ENCODE results near the gene CRYGS.
"Not testable (repeated sequence)": the region's sequence is repeated elsewhere in the genome, so short reads cannot be mapped to it uniquely, and the experiment has no call there.

CRYGS gene

DNA sequence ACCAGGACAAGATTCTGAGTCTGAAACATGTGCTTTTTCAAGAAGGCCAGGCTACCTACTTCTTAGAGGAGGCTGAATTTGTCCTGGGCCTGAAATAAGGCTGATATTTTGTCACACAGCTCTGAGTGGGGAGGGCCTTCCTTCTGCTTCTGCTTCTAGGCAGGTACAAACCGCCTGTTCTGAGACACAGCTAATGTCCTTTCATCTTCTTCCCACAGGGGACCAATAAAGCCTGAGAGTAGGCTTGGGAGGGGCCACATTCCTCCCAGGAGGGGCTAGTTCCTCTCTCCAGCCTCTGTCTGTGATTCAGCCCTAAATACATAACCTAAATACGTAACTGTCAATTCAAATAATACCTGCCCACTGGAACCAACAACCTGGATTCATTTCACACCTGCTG lies 34.8 kb downstream of the CRYGS start:
- no peaks in the 10 kb centered on the region for H3K9me3 ChIP-seq (replicated peaks in 1 of 11)
- H3K4me2 ChIP-seq = peak overlapping the region in 7 of 11 experiments; percentile 2 to 48 (median 28); a peak in 9 of 22 replicates
- no peak overlapping the region for H3K27ac ChIP-seq
- H3K36me3 ChIP-seq = no peaks in the 10 kb centered on the region
- no peak overlapping the region for H3K9ac ChIP-seq
- no peak for TF ChIP-seq Cebpa-rat (IDR thresholded peaks at IDR 0.05)
- H4K20me1 ChIP-seq = no peaks in the 10 kb centered on the region
- H3K4me1 ChIP-seq = peaks cover 0 to 14% (median 7%) of the 10 kb centered on the region in 10 experiments; a peak in 13 of 20 replicates
- H3K27me3 ChIP-seq = no peaks in the 10 kb centered on the region
- no peak overlapping the region for H3K4me3 ChIP-seq

DNA sequence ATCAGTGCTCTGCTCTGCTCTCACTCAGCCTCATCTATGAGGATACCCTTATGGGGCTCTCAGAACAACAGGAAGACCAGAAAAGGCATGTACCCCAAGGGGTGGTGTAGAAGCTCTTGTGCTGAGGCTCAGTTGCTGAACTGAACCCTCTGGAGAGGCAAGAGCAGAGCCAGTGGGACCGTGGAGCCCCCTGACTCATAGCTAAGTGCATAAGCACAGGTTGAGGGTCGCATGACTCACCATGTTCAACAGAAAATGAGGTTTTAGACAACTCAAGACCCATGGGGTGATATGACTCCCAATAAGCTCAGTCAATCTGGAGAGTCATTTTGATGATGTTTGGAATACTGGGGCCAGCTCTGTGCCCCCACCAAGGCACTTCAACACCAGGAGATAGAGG lies 37.3 kb downstream of the CRYGS start:
- Histone ChIP-seq H3K36me3 (no peaks in the 10 kb centered on the region), H3K27ac (no peak overlapping the region), H3K4me2 (no peak overlapping the region), H3K27me3 (no peaks in the 10 kb centered on the region), H3K9ac (no peak overlapping the region), H3K4me1 (peaks cover 0 to 17% (median 6%) of the 10 kb centered on the region in 10 experiments; a peak in 11 of 20 replicates), H3K9me3 (replicated peaks in 1 of 11) (no peaks in the 10 kb centered on the region), H4K20me1 (no peaks in the 10 kb centered on the region), H3K4me3 (no peak overlapping the region)
- no peak for TF ChIP-seq Cebpa-rat (IDR thresholded peaks at IDR 0.05)

DNA sequence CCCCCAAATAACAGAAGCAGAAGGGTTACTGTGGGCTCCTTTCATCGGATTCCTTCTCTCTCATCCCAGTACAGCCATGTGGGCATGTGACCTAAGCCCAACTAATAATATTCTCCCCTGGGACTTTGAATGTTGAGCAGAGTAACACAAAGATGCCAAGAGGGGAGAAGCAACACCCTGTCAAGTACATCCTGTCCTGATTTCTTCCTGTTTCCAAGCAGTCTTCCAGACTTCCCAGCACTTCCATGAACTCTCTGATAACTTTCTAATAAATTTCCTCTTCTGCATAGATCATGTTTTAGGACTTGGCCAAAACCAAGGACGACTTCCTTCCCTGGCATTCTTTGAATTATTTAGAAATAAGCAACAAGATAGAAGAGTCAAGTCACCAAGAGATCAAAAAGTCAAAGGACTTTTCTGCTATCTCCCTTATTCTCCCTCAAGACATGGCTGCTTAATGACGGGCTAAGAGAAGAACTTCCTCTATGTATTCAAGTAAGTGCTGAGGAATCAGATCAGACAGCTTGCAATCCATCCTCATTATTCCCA lies 37.9 kb downstream of the CRYGS start:
- Histone ChIP-seq H3K36me3 (no peaks in the 10 kb centered on the region), H3K4me2 (no peak overlapping the region), H3K9ac (no peak overlapping the region), H3K4me1 (peaks cover 0 to 17% (median 6%) of the 10 kb centered on the region in 10 experiments; a peak in 11 of 20 replicates), H3K9me3 (replicated peaks in 1 of 11) (peaks cover 0 to 4% (median 0%) of the 10 kb centered on the region in 11 experiments; a peak in 2 of 22 replicates), H3K27me3 (no peaks in the 10 kb centered on the region), H3K4me3 (no peak overlapping the region), H3K27ac (no peak overlapping the region), H4K20me1 (no peaks in the 10 kb centered on the region)
- TF ChIP-seq Cebpa-rat (IDR thresholded peaks at IDR 0.05) = no peak

DNA sequence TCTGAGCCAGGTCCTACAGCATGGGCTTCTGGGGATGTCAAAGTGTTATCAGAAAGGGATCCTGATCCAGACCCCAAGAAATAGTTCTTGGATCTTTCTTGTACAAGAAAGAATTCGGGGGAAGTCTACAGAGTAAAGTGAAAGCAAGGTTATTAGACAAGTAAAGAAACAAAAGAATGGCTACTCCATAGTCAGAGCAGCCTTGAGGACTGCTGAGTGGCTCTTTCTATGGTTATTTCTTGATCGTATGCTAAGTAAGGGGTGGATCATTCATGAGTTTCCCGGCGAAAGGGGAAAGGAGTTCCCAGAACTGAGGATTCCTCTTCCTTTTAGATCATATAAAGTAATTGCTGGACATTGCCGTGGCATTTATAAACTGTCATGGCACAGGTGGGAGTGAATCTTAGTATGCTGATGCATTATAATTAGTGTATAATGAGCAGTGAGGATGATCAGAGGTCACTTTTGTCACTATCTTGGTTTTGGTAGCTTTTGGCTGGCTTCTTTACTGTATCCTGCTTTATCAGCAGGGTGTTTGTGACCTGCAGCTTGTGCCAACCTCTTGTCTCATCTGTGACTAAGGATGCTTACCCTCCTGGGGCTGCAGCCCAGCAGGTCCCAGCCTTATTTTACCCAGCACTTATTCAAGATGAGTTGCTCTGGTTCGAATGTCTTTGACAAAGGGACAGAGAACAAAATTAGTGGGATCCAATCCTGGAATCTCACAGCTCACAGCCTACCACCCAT lies 41.0 kb downstream of the CRYGS start:
- H3K9me3 ChIP-seq (replicated peaks in 1 of 11) = peaks cover 5 to 18% (median 11%) of the 10 kb centered on the region in 11 experiments; a peak in 18 of 22 replicates
- H4K20me1 ChIP-seq = no peaks in the 10 kb centered on the region
- no peak overlapping the region for H3K4me3 ChIP-seq
- H3K27me3 ChIP-seq = no peaks in the 10 kb centered on the region
- 0 out of 20 replicates have a peak, but pooled peaks cover 0 to 5% (median 0%) of the 10 kb centered on the region in 10 experiments for H3K4me1 ChIP-seq
- no peak for TF ChIP-seq Cebpa-rat (IDR thresholded peaks at IDR 0.05)
- H3K36me3 ChIP-seq = no peaks in the 10 kb centered on the region
- H3K27ac ChIP-seq = no peak overlapping the region
- H3K4me2 ChIP-seq = peak overlapping the region in 4 of 11 experiments; percentile 0 to 32 (median 16); a peak in 5 of 22 replicates
- no peak overlapping the region for H3K9ac ChIP-seq

DNA sequence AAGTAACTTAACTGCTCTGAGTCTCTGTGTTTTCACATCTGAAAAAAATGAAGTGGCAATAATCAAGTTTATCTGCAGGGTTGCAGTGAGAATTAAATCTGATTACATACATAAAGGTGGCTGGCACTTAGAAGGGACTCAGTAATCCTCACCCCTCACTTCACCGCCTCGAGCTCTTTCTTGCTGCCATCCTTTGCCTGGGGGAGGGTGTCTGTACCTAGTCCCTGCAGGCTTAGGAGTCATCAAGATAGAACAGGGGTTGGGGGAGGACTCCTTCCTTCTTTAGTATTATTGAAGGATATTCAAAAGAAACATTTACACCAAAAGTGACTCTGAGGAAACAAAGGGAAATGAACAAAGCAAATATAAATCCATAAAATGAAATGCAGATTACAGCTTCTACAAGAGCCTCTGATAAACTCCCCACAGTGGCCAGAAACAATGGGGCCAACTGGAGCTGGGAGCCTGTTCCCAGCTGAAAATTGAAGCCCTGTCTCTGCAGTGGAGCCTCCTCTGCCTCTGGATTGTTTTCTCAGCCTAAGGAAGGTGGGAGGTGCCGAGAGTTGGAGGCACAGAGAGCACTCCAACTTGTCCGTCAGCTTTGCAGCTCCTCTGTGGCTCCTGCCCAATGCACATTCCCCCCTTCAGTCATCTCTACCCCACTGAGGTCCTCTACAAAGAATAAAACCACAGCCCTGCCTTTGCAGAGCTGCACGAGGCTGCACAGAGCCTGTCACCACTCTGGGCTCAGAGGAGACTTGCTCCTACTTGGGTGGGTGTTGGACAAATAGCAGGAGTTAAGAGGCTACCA lies 41.8 kb downstream of the CRYGS start:
- H3K9me3 ChIP-seq (replicated peaks in 1 of 11) = peaks cover 5 to 24% (median 16%) of the 10 kb centered on the region in 11 experiments; a peak in 18 of 22 replicates
- TF ChIP-seq Cebpa-rat (IDR thresholded peaks at IDR 0.05) = no peak
- H3K27me3 ChIP-seq = no peaks in the 10 kb centered on the region
- peak overlapping the region in 4 of 11 experiments; percentile 0 to 32 (median 16); a peak in 5 of 22 replicates for H3K4me2 ChIP-seq
- no peak overlapping the region for H3K27ac ChIP-seq
- no peaks in the 10 kb centered on the region for H4K20me1 ChIP-seq
- H3K9ac ChIP-seq = no peak overlapping the region
- no peaks in the 10 kb centered on the region for H3K36me3 ChIP-seq
- H3K4me3 ChIP-seq = no peak overlapping the region
- 0 out of 20 replicates have a peak, but pooled peaks cover 0 to 5% (median 0%) of the 10 kb centered on the region in 10 experiments for H3K4me1 ChIP-seq

DNA sequence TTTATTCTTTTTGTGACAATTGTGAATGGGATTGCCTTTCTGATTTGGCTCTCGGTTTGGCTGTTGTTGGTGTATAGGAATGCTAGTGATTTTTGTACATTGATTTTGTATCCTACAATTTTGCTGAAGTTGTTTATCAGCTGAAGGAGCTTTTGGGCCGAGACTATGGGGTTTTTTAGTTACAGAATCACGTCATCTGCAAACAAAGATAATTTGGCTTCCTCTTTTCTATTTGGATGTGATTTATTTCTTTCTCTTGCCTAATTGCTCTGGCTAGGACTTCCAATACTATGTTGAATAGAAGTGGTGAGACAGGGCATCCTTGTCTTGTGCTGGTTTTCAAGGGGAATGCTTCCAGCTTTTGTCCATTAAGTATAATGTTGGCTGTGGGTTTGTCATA lies 44.2 kb downstream of the CRYGS start:
- H4K20me1 ChIP-seq, H3K4me1 ChIP-seq, H3K27ac ChIP-seq, H3K4me3 ChIP-seq, H3K9ac ChIP-seq, H3K36me3 ChIP-seq, H3K4me2 ChIP-seq, H3K27me3 ChIP-seq: not testable (repeated sequence)
- H3K9me3 ChIP-seq (replicated peaks in 1 of 11) = peaks cover 5 to 24% (median 16%) of the 10 kb centered on the region in 11 experiments; a peak in 18 of 22 replicates

DNA sequence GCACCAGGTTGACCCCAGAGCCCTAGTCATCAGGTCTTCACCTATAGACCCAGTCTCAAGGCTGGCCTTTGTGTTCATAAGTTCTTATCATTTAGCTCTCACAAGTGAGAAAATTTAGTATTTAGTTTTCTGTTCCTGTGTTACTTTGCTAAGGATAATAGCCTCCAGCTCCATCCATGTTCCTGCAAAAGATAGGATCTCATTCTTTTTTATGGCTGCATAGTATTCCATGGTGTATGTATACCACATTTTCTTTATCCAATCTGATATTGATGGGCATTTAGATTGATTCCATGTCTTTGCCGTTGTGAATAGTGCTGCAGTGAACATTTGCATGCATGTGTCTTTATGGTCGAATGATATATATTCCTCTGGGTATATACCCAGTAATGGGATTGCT lies 46.2 kb downstream of the CRYGS start:
- H3K36me3 ChIP-seq, H3K4me2 ChIP-seq: not testable (repeated sequence)

DNA sequence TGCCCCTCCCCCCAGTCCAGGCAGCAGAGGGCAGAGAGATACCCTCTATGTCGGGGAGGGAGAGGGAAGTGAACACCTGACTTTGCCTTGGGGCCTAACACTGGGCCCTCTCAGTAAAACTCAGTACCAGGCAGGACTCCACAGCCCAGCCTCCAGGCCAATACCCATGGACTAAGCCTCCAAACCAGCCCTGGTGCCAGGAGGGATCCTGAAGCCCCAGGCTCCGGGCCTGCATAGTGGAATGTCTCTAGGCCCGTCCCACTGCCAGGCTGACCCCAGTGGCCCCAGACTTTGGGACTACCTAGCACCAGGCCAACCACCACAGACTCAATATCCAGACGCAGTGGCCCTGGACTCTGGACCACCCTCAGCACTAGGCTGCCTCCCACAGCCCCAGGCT lies 46.6 kb downstream of the CRYGS start:
- no peak for TF ChIP-seq Cebpa-rat (IDR thresholded peaks at IDR 0.05)
- peaks cover 5 to 24% (median 16%) of the 10 kb centered on the region in 11 experiments; a peak in 18 of 22 replicates for H3K9me3 ChIP-seq (replicated peaks in 1 of 11)
- H4K20me1 ChIP-seq = no peaks in the 10 kb centered on the region
- no peak overlapping the region for H3K4me2 ChIP-seq
- no peak overlapping the region for H3K27ac ChIP-seq
- H3K27me3 ChIP-seq = no peaks in the 10 kb centered on the region
- H3K9ac ChIP-seq = no peak overlapping the region
- H3K36me3 ChIP-seq = no peaks in the 10 kb centered on the region
- H3K4me1 ChIP-seq = 0 out of 20 replicates have a peak, but pooled peaks cover 0 to 2% (median 0%) of the 10 kb centered on the region in 10 experiments
- H3K4me3 ChIP-seq = no peak overlapping the region

More for the DNA sequence above, 46.2 kb downstream of the CRYGS start:
- H3K9me3 ChIP-seq (replicated peaks in 1 of 11) = peaks cover 5 to 24% (median 16%) of the 10 kb centered on the region in 11 experiments; a peak in 18 of 22 replicates
- H3K9ac ChIP-seq, H3K27ac ChIP-seq, H3K4me1 ChIP-seq, H3K4me3 ChIP-seq, H3K27me3 ChIP-seq, H4K20me1 ChIP-seq: not testable (repeated sequence)

DNA sequence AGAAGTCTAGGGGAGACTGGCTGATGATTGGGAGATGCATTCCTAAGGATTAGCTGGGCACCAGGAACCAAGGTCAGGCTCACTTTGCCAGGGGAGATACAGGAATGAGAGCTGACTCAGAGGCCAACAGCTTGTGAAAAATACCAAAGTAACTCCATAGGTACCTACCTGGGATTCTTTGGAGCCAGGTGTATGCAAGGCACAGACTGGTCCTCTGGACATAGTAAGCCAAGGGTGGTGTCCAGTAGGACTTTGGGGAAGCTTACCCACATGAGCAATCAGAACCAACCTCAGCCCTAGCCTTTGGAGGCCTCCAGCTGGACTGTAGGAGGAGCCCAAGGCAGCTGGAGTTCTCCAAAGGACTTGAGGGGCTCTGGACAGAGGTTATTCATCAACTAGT lies 47.5 kb downstream of the CRYGS start:
- Histone ChIP-seq H4K20me1 (no peaks in the 10 kb centered on the region), H3K27me3 (no peaks in the 10 kb centered on the region), H3K9ac (no peak overlapping the region), H3K4me1 (no peaks in the 10 kb centered on the region), H3K4me2 (no peak overlapping the region), H3K36me3 (no peaks in the 10 kb centered on the region), H3K4me3 (no peak overlapping the region), H3K27ac (no peak overlapping the region), H3K9me3 (replicated peaks in 1 of 11) (peaks cover 5 to 24% (median 16%) of the 10 kb centered on the region in 11 experiments; a peak in 18 of 22 replicates)
- no peak for TF ChIP-seq Cebpa-rat (IDR thresholded peaks at IDR 0.05)

Measured in BLaER1 treated with 17β-estradiol and CSF1 and Interleukin-3, amounts not matched to agents 10 nM and 100 nM (cell line).